Iris pigment epithelial cell (primary cell): ENCODE results near the gene TNFAIP8L1.

ENCODE experiments used
- DNase-seq: peaks from one replicate; pipeline ENCODE4 v3.0.0-alpha.2; 2011; ENCODE audit warnings: low read depth

The TNFAIP8L1 gene

GRCh38 chr19:4609878-4610511, 29.3 kb upstream of the TNFAIP8L1 start:
- DNase-seq, result no peak

DNA sequence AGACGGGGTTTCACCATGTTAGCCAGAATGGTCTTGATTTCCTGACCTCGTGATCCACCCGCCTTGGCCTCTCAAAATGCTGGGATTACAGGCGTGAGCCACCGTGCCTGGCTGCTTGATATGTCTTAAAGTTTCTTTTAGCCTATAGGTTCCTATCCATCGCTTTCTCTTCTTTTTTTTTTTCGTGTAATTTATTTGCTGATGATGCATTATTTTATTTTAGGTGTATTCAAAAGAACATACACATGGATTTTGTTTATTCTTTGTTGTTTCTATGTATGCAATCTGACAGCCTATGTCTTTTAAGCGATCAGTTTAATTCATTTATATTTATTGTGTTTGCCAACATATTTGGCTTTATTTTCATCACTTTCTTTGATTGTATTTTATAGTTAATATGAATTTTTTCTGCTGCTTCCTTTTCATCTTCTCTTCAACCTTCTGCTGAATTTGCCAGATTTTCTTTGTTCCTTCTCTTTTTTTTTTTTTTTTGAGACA, 26.0 kb upstream of the TNFAIP8L1 start:
- no peak for DNase-seq

DNA sequence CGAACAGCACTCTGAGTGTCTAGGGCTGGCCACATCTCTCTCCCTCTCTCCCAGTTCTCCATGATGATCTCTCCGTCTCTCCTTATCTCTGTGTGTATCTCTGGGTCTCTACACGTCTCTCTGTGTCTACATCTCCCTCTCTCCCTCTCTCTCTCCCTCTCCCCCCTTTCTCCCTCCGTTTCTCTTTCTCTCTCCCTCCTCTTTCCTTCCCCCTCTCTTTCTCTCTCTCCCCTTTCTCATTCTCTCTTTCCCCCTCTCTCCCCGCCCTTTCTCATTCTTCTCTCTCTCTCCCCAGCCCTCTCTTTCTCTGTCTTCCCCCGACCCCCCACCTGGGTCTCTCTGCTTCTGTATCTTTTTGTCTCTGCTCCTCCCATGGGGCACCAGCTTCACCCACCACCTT, 21.3 kb upstream of the TNFAIP8L1 start:
- DNase-seq, result no peak

DNA sequence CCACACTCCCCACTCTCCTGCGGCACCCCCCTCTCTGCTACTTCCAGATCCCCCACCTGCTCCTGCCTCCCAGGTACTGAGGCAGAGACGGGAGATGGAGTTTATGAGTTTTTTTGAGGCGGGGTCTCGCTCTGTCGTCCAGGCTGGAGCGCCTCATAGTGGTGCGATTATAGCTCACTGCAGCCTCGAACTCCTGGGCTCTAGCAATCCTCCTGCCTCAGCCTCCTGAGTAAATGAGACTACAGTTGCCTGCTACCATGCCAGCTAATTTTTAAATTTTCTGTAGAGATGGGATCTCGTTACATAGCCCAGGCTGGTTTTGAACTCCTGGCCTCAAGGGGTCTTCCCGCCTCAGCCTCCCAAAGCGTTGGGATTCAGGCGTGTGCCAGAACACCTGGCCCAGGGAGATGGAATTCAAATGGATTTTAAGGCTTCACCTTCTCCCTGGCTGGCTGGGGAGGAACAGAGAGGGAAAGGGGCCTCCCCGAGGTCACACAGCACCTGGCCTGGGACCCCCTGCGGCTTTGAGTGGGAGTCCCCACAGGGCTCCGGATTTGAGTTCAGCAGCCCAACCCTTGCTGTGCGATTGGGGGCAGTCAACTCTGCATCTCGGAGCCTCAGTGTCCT, 19.5 kb upstream of the TNFAIP8L1 start:
- DNase-seq, result no peak

DNA sequence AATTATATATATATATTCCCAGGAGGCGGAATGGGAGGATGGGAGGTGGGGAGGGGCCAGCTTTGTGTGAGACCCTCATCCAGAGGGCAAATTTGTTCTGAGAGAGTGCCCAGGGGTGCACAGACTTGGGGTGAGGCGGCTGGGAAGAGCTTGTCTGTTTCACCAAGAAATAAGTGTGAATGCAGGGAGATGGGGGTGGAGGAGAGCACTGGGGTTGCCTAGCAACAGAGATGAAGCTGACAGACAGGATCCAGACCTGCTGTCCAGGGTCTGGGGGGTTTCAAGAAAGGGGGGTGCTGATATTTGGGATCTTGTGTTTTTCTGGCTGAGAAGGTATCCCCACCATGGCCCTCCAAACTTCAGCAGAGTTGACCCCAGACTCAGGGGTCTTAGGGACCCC, 18.6 kb upstream of the TNFAIP8L1 start:
- no peak for DNase-seq

GRCh38 chr19:4622695-4623421, 16.5 kb upstream of the TNFAIP8L1 start:
- DNase-seq, result no peak

- no peak for DNase-seq
Measured at GRCh38 chr19:4624301-4624700, 15.0 kb upstream of the TNFAIP8L1 start.

DNA sequence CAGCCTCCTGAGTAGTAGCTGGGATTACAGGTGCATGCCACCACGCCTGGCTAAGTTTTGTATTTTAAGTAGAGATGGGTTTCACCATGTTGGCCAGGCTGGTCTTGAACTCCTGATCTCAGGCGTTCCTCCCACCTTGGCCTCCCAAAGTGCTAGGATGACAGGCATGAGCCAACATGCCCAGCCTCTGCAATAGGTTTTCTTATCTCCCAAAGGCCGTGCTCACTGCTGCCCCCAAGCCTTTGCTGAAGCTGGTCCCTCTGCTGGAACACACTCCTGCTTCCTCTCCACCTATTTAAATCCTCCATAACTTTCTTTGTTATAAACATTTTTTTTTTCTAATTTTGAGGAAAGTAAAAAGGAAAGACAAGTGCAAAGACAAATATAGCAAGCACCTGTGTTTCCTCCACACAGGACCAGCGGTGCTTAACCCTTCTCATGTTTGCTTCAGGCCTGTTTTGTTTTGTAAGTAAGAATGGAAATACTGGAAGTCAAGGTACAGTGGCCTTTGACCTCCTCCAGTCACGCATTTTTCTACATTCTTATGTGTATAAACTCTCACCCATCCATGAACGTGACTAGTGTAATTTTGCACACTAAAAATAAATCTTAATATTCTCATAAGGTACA, 14.5 kb upstream of the TNFAIP8L1 start:
- DNase-seq, result peak; percentile 36

DNA sequence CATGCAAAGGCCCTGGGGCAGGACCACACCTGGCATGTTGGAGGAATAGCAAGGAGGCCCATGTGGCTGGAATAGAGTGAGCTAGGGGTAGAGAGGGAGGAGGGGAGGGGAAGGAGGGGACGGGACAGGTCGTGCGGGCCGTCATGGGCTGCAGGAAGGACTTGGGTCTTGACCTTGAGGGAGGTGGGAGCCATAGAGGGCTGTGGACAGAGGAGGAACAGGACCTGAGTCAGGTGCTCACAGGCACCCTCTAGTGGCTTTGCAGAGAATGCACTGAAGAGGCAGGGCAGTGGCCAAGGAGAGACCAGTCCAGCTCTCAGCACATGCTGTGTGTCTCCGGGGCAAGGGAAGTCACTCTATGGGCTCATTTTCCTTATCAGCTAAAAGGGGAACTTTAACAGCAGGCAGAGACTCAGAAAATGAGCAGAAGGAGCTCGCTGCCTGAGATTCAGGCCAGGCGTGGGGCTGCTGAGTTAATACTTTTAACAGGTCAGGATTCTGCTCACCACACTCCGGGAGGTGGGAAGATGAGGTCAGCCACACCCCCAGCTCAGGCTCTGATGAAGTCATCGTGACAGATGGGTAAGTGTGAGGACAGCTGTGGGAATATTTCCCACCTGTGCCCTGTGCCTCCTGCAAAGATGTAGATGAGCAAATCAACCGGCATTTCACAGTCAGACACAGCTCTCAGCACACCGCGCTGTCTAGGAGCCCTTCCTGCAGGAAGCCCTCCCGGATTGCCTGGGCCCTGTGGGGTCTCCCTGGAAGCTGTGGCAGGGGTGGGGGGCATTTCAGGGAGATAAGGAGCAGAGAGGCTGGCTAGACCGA, 6.0 kb upstream of the TNFAIP8L1 start:
- peak; percentile 90 for DNase-seq

DNA sequence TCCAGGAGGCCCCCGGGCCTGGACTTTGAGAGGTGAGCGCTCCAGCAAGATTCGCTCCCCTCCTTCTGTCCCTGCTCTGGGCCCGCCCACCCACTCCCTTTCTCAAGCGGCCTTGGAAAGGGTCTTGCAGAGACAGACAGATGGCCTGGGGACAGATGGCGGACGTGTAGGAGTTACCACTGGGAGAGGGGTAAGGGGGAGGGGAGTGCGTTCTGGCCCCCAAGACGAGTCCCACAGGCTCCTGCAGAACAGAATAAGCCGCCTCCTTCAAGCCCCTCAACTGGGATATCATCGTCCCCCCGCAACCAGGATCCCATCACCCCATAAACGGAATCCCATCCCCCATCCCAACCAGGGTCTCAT, 3.6 kb upstream of the TNFAIP8L1 start:
- DNase-seq, result no peak

DNA sequence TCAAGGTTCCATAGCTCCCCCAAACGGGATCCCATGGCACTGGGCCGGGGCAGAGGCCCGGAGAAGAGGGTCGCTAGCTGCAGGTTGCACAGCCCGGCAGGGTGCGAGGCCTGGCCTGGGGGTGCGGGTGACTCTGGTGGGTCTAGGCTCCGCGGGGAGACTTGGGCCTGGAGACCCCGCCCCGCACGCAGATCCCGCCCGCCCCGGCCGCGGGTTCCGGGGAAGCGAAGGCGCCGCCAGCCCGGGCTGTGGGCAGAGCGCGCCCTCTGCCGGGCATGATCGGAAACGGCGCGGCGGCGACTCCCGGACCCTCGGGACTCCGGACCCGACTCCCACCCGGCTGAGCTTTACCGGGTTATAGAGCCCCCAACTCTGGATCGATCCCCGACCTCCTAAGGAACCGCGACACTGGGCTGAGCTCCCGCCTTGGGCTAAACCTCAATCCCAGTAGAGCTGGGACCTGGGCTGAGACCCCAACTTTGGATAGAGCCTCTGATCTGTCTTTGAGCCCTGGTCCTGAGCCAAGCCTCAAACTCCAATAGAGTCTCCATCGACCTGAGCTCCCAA, 3.1 kb upstream of the TNFAIP8L1 start:
- DNase-seq, result peak; percentile 24

DNA sequence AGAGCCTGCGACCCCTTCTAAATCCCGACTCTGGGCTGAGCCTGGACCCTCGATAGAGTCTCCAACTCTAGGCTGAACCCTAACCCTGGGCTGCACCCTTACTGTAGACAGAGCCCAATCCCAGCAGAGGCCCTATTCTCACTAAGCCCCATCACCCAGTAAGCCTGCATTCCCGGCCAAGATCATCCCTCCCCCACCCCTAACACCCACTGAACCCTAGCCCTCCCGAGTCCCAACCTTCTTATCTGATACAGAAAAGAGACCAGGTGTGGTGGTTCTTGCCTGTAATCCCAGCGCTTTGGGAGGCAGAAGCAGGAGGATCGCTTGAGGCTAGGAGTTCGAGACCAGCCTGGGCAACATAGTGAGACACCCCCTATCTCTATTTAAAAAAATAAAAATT, 2.6 kb upstream of the TNFAIP8L1 start:
- DNase-seq, result no peak

DNA sequence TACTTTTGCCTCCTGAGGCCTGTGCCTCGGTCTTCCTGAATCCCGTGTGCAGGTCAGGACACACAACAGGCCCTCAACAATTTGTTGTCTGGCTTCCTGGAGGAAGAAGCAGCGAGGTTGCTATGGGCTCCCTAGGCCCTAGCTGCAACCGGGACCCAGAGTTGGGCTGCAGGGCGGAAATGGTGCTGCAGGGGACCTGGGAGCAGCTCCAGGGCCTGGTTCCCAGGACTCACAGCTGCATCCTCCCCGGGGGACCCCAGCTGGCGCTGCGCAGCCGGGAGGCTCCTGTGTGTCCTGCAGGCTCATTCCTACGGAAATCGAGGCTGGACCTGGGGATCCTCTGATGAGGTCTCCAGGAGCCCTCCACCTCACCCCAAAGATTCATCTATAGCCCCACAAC, 999 bp upstream of the TNFAIP8L1 start:
- no peak for DNase-seq

DNA sequence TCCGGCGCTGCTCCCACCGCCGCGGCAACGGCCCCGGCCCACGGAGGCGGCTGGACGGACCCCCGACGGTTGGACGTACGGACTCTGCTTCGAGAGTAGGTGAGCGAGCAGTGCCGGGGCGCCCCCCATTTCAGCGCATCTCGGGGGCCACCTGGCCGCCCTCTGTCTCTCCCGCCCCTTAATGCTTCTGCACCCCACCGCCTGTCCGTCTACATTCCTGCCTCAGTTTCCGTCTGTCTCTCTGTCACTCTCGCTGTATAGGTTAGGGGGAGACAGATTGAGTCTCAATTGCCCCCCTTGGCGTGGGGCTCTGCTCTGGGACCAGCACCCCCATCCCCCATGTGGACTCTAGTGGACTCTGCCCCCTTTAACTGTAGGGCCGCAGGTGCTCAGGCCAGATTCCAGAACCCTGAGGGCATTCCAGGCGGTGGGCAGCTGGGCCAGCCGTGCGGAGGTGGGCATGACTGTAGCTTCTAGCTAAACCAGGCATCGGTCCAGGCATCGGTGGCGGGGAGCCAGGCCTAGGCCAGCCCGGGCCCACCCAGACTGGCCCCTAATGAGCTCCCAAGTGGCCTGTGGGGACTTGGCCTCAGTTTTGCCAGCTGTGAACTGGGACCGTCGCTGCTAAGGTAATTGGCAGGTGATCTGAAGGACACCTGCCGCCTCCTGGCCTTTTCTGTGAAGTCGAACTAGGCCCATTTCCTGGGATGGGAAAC, 373 bp downstream of the TNFAIP8L1 start:
- DNase-seq, result no peak

GRCh38 chr19:4640247-4641000, 1.1 kb downstream of the TNFAIP8L1 start:
- no peak for DNase-seq

DNA sequence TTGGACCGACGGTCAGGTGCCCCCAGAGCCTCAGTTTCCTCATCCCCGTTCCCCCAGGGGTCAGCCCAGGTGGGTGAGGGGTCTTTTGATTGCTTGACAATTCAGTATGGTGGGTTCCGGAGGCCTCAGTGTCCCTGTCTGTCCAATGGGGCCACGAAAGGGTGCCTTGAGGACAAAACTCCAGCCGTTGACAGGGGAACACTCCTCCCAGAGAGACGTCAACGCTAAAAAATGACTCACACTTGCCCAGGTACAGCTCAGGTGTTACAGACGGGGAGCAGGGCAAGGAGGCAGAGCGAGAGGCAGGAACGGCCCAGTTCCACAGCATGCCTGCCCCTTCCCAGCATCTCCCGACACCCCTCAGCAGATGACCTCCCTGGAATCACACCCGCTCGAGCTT, 1.8 kb downstream of the TNFAIP8L1 start:
- DNase-seq, result no peak

DNA sequence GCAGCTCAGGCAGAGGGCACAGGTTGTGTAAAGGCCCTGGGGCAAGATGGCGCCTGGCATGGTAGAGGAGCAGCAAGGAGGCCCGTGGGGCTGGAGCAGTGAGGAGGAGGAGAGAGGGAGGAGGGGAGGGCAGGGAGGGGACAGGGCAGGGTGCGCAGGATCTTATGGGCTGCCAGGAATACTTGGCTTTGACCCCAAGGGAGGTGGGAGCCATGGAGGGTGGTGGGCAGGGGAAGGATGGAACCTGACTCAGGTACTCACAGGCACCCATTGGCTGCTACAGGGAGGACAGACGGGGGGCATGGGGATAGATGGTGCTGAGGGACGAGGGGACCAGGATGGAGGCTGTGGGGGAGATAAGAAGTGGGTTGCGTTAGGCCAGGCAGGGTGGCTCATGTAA, 3.3 kb downstream of the TNFAIP8L1 start:
- DNase-seq, result no peak

GRCh38 chr19:4645718-4646117, 6.4 kb downstream of the TNFAIP8L1 start:
- DNase-seq, result no peak

- DNase-seq, result no peak
Measured at GRCh38 chr19:4647676-4648644, 8.6 kb downstream of the TNFAIP8L1 start.
